Thymus (tissue), 11 donors: ENCODE measurements around the gene COX14. TPM values are rescaled to one million over a fixed set of nuclear protein-coding genes. Genes with fewer than 3 reads are reported as not detected.
"Not testable (repeated sequence)": the region's sequence is repeated elsewhere in the genome, so short reads cannot be mapped to it uniquely, and the experiment has no call there.

Source experiments
- DNase-seq, 9 donors: peaks; one replicate each; pipeline ENCODE4 v3.0.0-alpha.2; 2013; ENCODE audit warnings: low spot score in 9 of 9, low read depth in 6 of 9, missing footprints in 1 of 9
- H3K27ac ChIP-seq, 2 donors: one replicate each; pipeline ENCODE4 v1.5.1; 2013; ENCODE audit warnings: control low read depth in 1 of 2, low read depth in 1 of 2, low read length in 1 of 2, mild to moderate bottlenecking in 1 of 2, moderate library complexity in 1 of 2
- H3K27me3 ChIP-seq, 2 donors: one replicate each; pipeline ENCODE4 v1.5.1; 2013; ENCODE audit warnings: low read length in 1 of 2; ENCODE audit not compliant: control insufficient read depth in 2 of 2, insufficient read depth in 1 of 2
- H3K36me3 ChIP-seq, 2 donors: one replicate each; pipeline ENCODE4 v1.5.1; 2013; ENCODE audit warnings: low read length in 1 of 2, mild to moderate bottlenecking in 1 of 2, moderate library complexity in 1 of 2; ENCODE audit not compliant: control insufficient read depth in 2 of 2, insufficient read depth in 2 of 2
- H3K4me1 ChIP-seq, 2 donors: one replicate each; pipeline ENCODE4 v1.5.1; 2013; ENCODE audit warnings: low read length in 2 of 2; ENCODE audit not compliant: control insufficient read depth in 2 of 2, insufficient read depth in 2 of 2
- H3K4me3 ChIP-seq, 2 donors: one replicate each; pipeline ENCODE4 v1.5.1; 2013; ENCODE audit warnings: low read length in 2 of 2, control low read depth in 1 of 2, mild to moderate bottlenecking in 1 of 2
- H3K9me3 ChIP-seq, 2 donors: one replicate each; pipeline ENCODE4 v1.5.1; 2013; ENCODE audit warnings: low read length in 1 of 2, mild to moderate bottlenecking in 1 of 2; ENCODE audit not compliant: control insufficient read depth in 2 of 2, insufficient read depth in 1 of 2
- WGBS: extraction: QIAGEN DNeasy Blood & Tissue Kit; methylation state at CpG from one replicate; pipeline ENCODE4 v1.1.7; 2013; 5-methylcytosine and 5-hydroxymethylcytosine counted together
- polyA plus RNA-seq: library from polyadenylated mRNA; stranded (reverse); fragments of 200-250 nt; gene quantifications from one replicate; pipeline ENCODE4 v1.2.3, GENCODE V29; 2013
- total RNA-seq: library from RNA; stranded (reverse); fragments of 120-200 nt; gene quantifications from one replicate; pipeline ENCODE4 v1.2.4, GENCODE V29; 2013
- donor health status: healthy.

Gene COX14
- total and polyA plus RNA-seq, 2 donors: 72.4 to 81.4 TPM

GRCh38 chr12:50123203-50123602 is 11.2 kb downstream of the COX14 start:
- peaks cover 3 to 8% of the 10 kb centered on the region in 2 donors for H3K4me1 ChIP-seq
- H3K27ac ChIP-seq: no peak overlapping the region
- H3K27me3 ChIP-seq: no peaks in the 10 kb centered on the region
- 90% methylated on average over 2 of the region's 2 CpGs for WGBS
- peaks cover 49 to 60% of the 10 kb centered on the region in 2 donors for H3K36me3 ChIP-seq
- no peak overlapping the region for H3K4me3 ChIP-seq
- DNase-seq: no peak
- no peaks in the 10 kb centered on the region for H3K9me3 ChIP-seq

- Histone ChIP-seq H3K9me3 (no peaks in the 10 kb centered on the region), H3K27me3 (no peaks in the 10 kb centered on the region), H3K36me3 (peaks cover 40 to 65% of the 10 kb centered on the region in 2 donors), H3K4me1 (peaks cover 3 to 8% of the 10 kb centered on the region in 2 donors), H3K4me3 (no peak overlapping the region), H3K27ac (no peak overlapping the region)
- DNase-seq: no peak
- 97% methylated on average over 2 of the region's 2 CpGs for WGBS
Observed at GRCh38 chr12:50127546-50127945, 15.5 kb downstream of the COX14 start.

- H3K27me3 ChIP-seq: no peaks in the 10 kb centered on the region
- no peak overlapping the region for H3K4me3 ChIP-seq
- no peak overlapping the region for H3K27ac ChIP-seq
- 95% methylated on average over 4 of the region's 4 CpGs for WGBS
- H3K9me3 ChIP-seq: no peaks in the 10 kb centered on the region
- peaks cover 3 to 10% of the 10 kb centered on the region in 2 donors for H3K4me1 ChIP-seq
- no peak for DNase-seq
- H3K36me3 ChIP-seq: peaks cover 41 to 68% of the 10 kb centered on the region in 2 donors
Observed at GRCh38 chr12:50129290-50129689, 17.3 kb downstream of the COX14 start.

GRCh38 chr12:50132505-50133135 is 20.6 kb downstream of the COX14 start:
- WGBS: 89% methylated on average over 2 of the region's 2 CpGs
- Histone ChIP-seq H3K27me3 (no peaks in the 10 kb centered on the region), H3K36me3 (peaks cover 52 to 81% of the 10 kb centered on the region in 2 donors), H3K27ac (no peak overlapping the region), H3K4me1 (peaks cover 0 to 3% of the 10 kb centered on the region in 2 donors), H3K4me3 (no peak overlapping the region), H3K9me3 (no peaks in the 10 kb centered on the region)
- DNase-seq: peak in 4 of 9 donors; percentile 23 to 71 (median 35)

GRCh38 chr12:50142993-50143392 is 31.0 kb downstream of the COX14 start:
- peaks cover 18 to 44% of the 10 kb centered on the region in 2 donors for H3K36me3 ChIP-seq
- no peak overlapping the region for H3K4me3 ChIP-seq
- H3K4me1 ChIP-seq: no peaks in the 10 kb centered on the region
- no peak overlapping the region for H3K27ac ChIP-seq
- no peaks in the 10 kb centered on the region for H3K27me3 ChIP-seq
- H3K9me3 ChIP-seq: no peaks in the 10 kb centered on the region
- no peak for DNase-seq
- 98% methylated on average over 8 of the region's 8 CpGs for WGBS

- no peak overlapping the region for H3K27ac ChIP-seq
- H3K4me3 ChIP-seq: no peak overlapping the region
- peaks cover 12 to 32% of the 10 kb centered on the region in 2 donors for H3K36me3 ChIP-seq
- WGBS: 97% methylated on average over 2 of the region's 2 CpGs
- no peaks in the 10 kb centered on the region for H3K27me3 ChIP-seq
- H3K9me3 ChIP-seq: no peaks in the 10 kb centered on the region
- no peak for DNase-seq
- no peaks in the 10 kb centered on the region for H3K4me1 ChIP-seq
Observed at GRCh38 chr12:50145439-50145838, 33.4 kb downstream of the COX14 start.

- no peak overlapping the region for H3K27ac ChIP-seq
- H3K4me3 ChIP-seq: no peak overlapping the region
- DNase-seq: no peak
- peaks cover 4 to 17% of the 10 kb centered on the region in 2 donors for H3K36me3 ChIP-seq
- H3K9me3 ChIP-seq: no peaks in the 10 kb centered on the region
- WGBS: over 99% methylated on average over 4 of the region's 4 CpGs
- no peaks in the 10 kb centered on the region for H3K4me1 ChIP-seq
- H3K27me3 ChIP-seq: no peaks in the 10 kb centered on the region
Observed at GRCh38 chr12:50147281-50147680, 35.2 kb downstream of the COX14 start.

GRCh38 chr12:50148011-50148410 is 36.0 kb downstream of the COX14 start:
- not testable (repeated sequence) for H3K27me3 ChIP-seq, H3K4me1 ChIP-seq, H3K9me3 ChIP-seq, DNase-seq, H3K4me3 ChIP-seq, H3K27ac ChIP-seq
- WGBS: 95% methylated on average over 6 of the region's 6 CpGs
- H3K36me3 ChIP-seq: peaks cover 4 to 12% of the 10 kb centered on the region in 2 donors

- Histone ChIP-seq H3K9me3 (no peaks in the 10 kb centered on the region), H3K4me3 (no peak overlapping the region), H3K27ac (no peak overlapping the region), H3K27me3 (no peaks in the 10 kb centered on the region), H3K36me3 (peaks cover under 1 to 3% of the 10 kb centered on the region in 2 donors), H3K4me1 (no peaks in the 10 kb centered on the region)
- 93% methylated on average over 3 of the region's 3 CpGs for WGBS
- DNase-seq: no peak
Observed at GRCh38 chr12:50149311-50149710, 37.3 kb downstream of the COX14 start.
